Stimulated activated CD4-positive, alpha-beta T cell treated with anti-CD3 and anti-CD28 coated beads, Interleukin-1b, Interleukin-23, amount 100 ng/mL, for 1 hour (primary cell): Measurements from ENCODE around the gene TP73.

Experiments
- DNase-seq, 2 donors: peaks; one replicate each; pipeline ENCODE4 v3.0.0-alpha.2; 2020; ENCODE audit warnings: low read depth in 2 of 2

TP73 gene

GRCh38 chr1:3707298-3707938 lies 55.1 kb downstream of the TP73 start:
- DNase-seq, result no peak

DNA sequence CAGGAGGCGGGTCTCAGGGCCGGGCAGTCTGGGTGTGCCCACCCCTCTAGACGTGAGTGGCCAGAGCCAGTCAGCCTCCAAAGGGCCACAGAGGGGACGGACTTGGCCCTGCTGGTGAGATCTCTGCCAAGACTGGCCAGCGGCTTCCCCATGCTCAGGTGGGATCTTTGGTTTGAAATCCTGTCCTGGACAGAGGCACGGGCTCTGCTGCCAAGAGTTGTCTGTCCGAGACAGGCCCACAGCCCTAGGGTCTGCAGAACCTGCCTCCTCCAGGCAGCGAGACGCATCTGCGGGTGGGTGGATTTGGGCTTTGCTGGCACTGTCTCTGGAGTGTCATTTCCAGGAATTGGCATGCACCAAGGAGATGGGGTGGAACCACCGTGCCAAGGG lies 55.6 kb downstream of the TP73 start:
- DNase-seq, result no peak

- DNase-seq, result no peak
Measured at GRCh38 chr1:3708791-3709190, 56.5 kb downstream of the TP73 start.

- DNase-seq, result no peak
Measured at GRCh38 chr1:3710251-3710650, 57.9 kb downstream of the TP73 start.

DNA sequence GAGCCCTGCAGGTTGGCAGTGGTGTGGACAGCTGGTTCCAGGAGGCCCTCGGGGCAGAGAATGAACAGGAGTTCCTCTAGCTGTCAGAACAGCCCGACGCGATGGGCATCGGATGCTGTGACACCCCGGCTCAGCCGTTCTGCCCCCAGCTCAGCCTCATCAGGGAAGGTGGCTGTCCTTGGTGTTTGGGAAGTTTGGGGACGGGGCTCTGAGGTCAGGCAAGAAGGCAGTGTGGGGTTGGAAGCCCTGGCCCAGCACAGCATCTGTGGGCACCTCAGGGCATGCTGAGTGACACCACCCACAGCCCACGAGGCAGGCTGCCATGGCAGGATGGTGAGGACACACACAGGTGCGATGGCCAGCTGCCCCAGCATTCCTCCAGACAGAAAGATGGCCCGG lies 59.1 kb downstream of the TP73 start:
- DNase-seq, result no peak

DNA sequence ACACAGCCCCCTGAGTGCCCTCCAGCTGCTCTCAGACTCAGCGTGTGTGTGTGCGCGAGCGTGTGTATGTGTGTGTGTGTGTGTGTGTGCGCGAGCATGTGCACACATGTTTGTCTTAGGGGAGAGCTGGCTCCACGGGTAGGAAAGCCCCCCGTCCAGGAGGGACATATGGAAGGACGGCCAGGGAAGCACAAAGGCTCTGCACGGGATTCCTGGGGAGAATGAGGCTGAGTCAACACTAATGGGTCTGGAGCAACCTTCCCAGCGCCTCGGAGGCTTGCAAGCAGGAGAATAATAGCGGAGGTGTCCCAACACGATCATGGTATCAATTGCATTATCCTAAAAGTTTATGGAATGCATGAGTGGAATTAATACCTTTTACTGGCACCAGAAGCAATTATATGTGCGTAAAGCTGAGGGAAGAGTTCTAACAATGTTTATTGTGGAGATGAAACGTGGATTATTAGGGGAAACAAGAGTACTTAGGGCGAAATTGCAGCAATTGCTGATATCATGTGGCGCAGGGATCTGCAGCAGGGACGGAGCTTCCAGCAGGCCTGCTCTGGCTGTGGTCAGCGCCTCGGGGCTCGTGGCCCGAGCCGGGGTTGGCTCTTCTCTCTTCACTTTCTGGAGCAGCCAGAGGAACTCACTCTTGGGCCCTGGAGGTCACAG lies 59.6 kb downstream of the TP73 start:
- DNase-seq, result no peak

- no peak for DNase-seq
Measured at GRCh38 chr1:3712573-3713535, 60.5 kb downstream of the TP73 start.

DNA sequence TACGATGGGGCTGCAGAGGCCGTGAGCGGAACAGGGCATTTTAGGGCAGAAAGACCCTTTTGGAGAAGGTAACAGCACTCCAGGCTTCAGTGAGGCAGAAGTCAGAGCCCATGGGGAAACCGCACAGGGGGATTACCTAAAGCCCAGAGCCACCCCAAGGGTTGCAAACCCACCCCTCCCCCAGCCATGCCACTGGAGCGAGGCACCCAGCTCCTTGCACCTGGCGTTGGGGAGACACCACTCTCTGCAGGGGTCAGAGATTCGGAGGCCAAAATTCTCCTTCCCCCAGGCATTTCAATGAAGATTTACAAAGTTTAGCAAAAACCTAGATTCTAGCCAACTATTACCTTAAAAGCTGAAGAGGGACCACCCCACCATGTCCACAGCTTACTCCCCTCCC lies 61.5 kb downstream of the TP73 start:
- DNase-seq, result no peak

DNA sequence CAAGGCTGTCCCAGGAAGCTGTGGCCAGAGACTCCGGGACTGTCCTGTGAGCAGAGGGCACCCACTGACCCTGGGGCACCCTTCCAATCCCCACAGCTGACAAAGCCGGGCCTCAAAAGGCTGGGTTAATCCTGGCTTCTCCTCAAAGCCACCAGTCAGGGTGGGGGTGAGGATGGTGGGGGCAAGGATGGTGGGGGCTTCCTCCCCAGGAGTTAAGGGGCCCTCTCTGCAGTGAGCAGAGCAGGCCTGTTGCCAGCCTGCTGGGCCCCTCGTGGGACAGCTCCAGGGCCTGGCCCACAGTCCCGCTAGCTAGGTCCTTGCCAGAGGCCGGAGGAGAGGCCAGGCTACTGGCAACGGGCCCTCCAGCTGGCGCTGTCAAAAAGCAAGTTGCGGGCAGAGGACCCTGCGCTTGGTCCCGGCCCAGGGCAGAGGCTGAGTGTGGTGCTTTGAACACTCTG lies 62.0 kb downstream of the TP73 start:
- DNase-seq, result no peak

DNA sequence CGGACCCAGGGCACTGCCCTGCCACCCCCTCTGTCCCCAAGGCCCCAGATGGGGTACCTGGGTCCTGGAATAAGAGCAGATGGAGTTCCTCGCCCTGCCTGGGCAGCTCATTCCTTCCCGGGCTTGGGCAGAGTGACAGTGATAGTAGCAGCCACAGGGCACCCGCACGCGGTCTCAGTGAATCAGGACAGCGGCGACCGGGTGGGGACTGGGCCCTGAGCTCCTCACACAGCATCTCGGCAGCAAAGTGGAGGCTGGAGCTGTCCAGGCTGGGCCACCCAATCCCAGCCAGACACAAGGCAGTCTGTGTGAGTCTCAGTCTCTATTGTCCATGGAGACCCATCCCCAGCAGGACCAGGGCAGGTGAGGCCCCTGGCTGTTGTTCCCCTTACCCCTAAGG lies 62.5 kb downstream of the TP73 start:
- no peak for DNase-seq

DNA sequence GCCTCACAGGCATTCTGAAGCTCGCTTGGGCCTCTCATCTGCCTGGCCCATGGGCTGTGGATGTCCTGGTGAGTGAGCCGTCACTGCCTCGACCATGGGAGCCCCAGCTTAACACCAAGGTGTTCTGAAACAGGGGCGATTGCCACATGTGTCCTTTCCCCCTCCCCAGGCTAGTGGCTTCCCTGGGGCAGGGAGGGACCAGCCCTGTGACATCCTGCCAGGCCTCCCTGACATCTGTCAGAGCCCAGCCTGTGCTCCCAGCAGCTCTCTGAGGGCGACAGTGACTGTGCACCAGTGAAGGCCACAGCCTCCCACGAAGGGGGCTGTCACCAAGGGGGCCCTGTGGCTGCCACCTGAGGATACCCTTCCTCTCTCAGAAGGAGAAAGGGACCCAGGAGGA lies 64.0 kb downstream of the TP73 start:
- DNase-seq, result no peak

GRCh38 chr1:3717041-3717714 lies 64.9 kb downstream of the TP73 start:
- no peak for DNase-seq

DNA sequence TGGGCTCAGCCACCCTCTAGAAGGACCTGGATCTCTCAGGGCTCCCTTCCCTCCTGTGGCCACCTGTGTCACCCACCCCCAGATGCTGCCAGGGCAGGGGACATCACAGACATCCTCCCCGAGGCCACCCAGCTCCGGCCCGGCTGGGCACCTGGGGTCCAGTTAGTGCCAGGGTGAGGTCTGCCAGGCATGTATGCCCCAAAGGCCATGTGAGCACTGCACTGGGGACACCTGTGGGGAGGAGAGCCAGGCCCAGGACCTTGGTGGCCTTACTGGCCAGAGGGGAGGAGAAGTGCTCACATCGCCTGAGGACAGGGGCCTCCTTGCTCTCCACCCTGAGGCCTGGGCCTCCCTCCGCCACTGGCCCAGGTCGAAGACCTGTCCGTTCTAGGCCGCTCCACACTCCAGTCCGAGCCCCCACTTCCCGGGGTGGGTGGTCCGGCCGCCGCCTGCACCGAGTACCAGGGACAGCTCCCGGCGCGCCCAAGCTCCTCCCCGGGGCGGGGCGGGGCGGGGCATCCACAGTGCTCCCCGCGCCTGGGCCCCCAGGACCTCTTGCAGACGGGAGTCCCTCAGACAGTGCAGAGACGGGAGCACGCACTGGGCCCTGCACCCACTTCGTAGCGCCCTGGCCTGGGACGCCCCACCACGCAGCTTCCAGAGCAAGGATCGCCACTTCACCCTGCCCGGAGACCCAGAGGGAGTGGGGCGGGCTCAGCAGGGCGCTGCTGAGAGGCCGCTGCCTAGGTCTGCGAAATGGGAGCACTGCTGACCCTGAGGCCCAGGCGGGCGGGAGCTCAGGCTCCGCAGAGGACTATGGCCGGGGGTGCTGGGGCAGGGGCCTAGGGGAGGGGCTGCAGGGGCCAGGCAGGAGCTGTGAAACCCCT lies 65.6 kb downstream of the TP73 start:
- no peak for DNase-seq

DNA sequence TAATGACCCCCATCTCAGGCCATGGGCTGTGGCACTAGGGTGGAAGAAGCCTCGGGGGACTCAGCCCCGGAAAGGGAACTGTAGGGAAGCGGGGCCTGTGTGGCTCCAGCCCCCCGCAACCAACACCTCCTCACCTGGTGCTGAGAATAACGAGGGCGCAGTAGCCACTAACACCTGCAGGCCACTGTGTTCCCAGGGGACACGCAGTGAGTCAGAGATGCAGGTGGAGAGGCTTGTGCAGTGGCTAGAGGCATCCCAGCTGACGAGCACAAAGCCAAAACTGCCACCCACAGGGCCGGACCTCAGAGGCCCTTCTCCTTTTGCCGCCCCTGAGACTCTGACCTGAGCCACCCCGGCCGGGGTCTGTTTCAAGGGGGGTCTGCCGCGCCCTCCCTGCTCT lies 66.4 kb downstream of the TP73 start:
- DNase-seq, result no peak

DNA sequence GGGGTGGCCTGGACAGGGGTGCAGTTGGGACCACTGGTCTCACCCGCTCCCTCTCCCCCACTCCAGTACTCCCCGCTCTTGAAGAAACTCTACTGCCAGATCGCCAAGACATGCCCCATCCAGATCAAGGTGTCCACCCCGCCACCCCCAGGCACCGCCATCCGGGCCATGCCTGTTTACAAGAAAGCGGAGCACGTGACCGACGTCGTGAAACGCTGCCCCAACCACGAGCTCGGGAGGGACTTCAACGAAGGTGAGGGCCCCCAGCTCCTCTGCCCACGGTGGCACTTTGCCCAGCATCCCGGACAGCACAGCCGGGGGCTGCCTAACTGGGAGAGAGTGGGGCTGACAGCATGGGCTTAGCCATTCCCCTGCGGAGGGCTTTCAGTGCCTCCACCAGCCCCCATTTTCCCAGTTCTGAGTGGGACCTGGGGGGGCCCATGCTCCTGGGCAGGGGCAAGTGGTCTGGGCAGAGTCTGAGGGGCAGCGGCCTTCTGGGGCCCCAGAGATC lies 69.7 kb downstream of the TP73 start:
- no peak for DNase-seq

GRCh38 chr1:3722846-3723245 lies 70.5 kb downstream of the TP73 start:
- DNase-seq, result no peak

DNA sequence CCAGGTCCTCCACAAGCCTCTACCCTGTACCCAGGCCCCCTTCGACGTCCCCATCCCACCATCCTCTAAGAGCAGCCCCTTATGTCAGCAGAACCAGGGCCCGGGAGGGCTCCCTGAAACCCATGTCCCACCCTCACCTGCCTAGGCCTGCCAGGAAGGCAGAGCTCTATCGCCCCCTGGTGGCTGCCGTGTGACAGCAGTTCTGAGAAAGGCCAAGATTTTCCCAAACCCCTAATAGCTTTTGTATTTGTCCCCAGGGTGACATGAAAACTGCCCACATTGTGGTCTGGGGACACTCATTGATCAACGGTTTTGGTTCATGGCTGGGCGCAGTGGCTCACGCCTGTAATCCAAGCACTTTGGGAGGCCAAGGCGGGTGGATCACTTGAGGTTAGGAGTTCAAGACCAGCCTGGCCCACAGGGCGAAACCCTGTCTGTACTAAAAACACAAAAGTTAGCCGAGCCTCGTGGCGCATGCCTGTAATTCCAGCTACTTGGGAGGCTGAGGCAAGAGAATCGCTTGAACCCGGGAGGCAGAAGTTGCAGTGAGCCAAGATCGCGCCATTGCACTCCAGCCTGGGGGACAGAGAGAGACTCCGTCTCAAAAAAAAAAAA lies 72.2 kb downstream of the TP73 start:
- DNase-seq, result peak; percentile 49 to 75

- DNase-seq, result no peak
Measured at GRCh38 chr1:3725366-3725765, 73.0 kb downstream of the TP73 start.

DNA sequence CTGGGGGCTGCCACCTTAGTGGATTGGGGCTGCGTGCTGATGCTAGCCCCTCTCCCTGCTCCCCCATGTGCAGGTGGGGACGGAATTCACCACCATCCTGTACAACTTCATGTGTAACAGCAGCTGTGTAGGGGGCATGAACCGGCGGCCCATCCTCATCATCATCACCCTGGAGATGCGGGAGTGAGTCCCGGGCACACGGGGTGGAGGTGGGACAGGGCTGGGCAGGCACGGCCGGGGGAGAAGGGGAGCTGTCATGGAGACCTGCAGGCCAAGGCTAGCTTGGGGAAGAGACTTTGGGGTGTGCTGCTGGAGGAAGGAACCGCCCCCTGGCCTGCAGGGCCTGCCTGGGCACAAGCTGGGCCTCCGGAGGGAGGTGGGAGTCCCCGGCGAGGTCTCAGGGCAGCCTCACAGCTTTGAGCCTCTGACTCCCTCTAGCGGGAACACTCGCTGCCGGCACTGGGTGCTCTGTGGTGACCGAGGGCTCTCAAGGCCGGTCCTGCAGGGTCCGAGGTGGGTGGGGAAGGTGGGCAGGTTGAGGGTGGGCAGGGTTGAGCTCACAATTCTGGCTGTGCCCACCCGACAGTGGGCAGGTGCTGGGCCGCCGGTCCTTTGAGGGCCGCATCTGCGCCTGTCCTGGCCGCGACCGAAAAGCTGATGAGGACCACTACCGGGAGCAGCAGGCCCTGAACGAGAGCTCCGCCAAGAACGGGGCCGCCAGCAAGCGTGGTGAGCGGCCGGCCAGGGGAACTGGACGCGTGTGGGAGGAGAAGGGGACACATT lies 74.9 kb downstream of the TP73 start:
- DNase-seq, result no peak
